Keratinocyte (primary cell): Measurements from ENCODE around the gene ASB8. TPM values are rescaled to one million over a fixed set of nuclear protein-coding genes. Genes with fewer than 3 reads are reported as not detected.

ENCODE experiments used
- DNase-seq: peaks from one replicate; pipeline ENCODE4 v3.0.0-alpha.2; 2011; ENCODE audit warnings: low read depth, missing footprints, low spot score
- FAIRE-seq: peaks from 2 replicates; lab custom pipeline; 2011; peaks lifted over from hg19 to GRCh38; lab: Jason Lieb, UNC
- H2AFZ ChIP-seq: 2 replicates; pipeline ENCODE4 v1.6.0; 2012; ENCODE audit warnings: low read length, control low read depth, inconsistent platforms; ENCODE audit not compliant: control insufficient read depth
- H3K27ac ChIP-seq: 2 replicates; pipeline ENCODE4 v1.5.1; 2011; ENCODE audit warnings: low read length; ENCODE audit not compliant: control insufficient read depth, insufficient read depth
- H3K27me3 ChIP-seq: 3 replicates; pipeline ENCODE4 v1.6.0; 2011; ENCODE audit warnings: low read length; ENCODE audit not compliant: control insufficient read depth, insufficient read depth; ENCODE audit errors: extremely low read depth
- H3K36me3 ChIP-seq, 2 experiments: 2 replicates in 1 of 2; 3 replicates in 1 of 2; pipeline ENCODE4 v1.5.1; 2011; ENCODE audit warnings: low read length in 2 of 2, mild to moderate bottlenecking in 1 of 2; ENCODE audit not compliant: control insufficient read depth in 2 of 2, insufficient read depth in 2 of 2; ENCODE audit errors: extremely low read depth in 1 of 2
- H3K4me1 ChIP-seq: 3 replicates; pipeline ENCODE4 v1.5.1; 2011; ENCODE audit warnings: low read length; ENCODE audit not compliant: control insufficient read depth, insufficient read depth; ENCODE audit errors: extremely low read depth
- H3K4me2 ChIP-seq: 3 replicates; pipeline ENCODE4 v1.6.0; 2011; ENCODE audit warnings: low read depth, low read length; ENCODE audit not compliant: control insufficient read depth, insufficient read depth; ENCODE audit errors: extremely low read depth
- H3K4me3 ChIP-seq, 3 experiments: fragments of 200-600 bp in 1 of 3; sonication (generic) in 1 of 3; 2 replicates in 2 of 3; 3 replicates in 1 of 3; pipeline ENCODE4 v1.5.1; 2011 to 2016; ENCODE audit warnings: low read length in 3 of 3, mild to moderate bottlenecking in 3 of 3, control low read depth in 2 of 3, inconsistent platforms in 1 of 3, low read depth in 1 of 3, mixed read lengths in 1 of 3, mixed run types in 1 of 3, moderate library complexity in 1 of 3; ENCODE audit not compliant: control insufficient read depth in 2 of 3, insufficient read depth in 2 of 3; ENCODE audit errors: extremely low read depth in 1 of 3
- H3K79me2 ChIP-seq: 2 replicates; pipeline ENCODE4 v1.6.0; 2012; ENCODE audit warnings: low read length; ENCODE audit not compliant: control insufficient read depth, insufficient read depth
- H3K9ac ChIP-seq: 3 replicates; pipeline ENCODE4 v1.6.0; 2011; ENCODE audit warnings: low read length; ENCODE audit not compliant: control insufficient read depth, insufficient read depth; ENCODE audit errors: extremely low read depth
- H3K9me1 ChIP-seq: 3 replicates; pipeline ENCODE4 v1.6.0; 2011; ENCODE audit warnings: low read length; ENCODE audit not compliant: control insufficient read depth, insufficient read depth; ENCODE audit errors: extremely low read depth
- H3K9me3 ChIP-seq: 2 replicates; pipeline ENCODE4 v1.5.1; 2012; ENCODE audit warnings: low read depth, low read length; ENCODE audit not compliant: control insufficient read depth
- H4K20me1 ChIP-seq: 3 replicates; pipeline ENCODE4 v1.6.0; 2011; ENCODE audit warnings: low read length; ENCODE audit not compliant: control insufficient read depth, insufficient read depth; ENCODE audit errors: extremely low read depth
- EZH2 ChIP-seq: IDR thresholded peaks from one replicate; pipeline ENCODE4 v1.6.1; 2012; ENCODE audit warnings: inconsistent platforms, mild to moderate bottlenecking, low read length, moderate library complexity
- dilution Hi-C: fragments of 300-500 bp; cut with MboI; formaldehyde crosslinking; loops from one replicate; pipeline ENCODE4 v1.7.0; 2020; ENCODE audit warnings: low sequenced_read_pairs; ENCODE audit not compliant: extremely low pct_ligation_motif_present
- polyA plus RNA-seq, 5 experiments: library from polyadenylated mRNA; depleted of rRNA in 3 of 5; stranded (reverse) in 3 of 5; stranded (forward) in 1 of 5; unstranded in 1 of 5; fragments of >200 nt; gene quantifications; 1 replicate in 1 of 5; 2 replicates in 3 of 5; 3 replicates in 1 of 5; pipeline versions ENCODE4 v1.2.1 to v1.2.3, GENCODE V29; 2011 to 2012; ENCODE audit warnings: missing spikeins in 2 of 5, low read depth in 1 of 5, low replicate concordance in 1 of 5
- TF ChIP-seq, protein P1 (sequence below), 3 experiments: IDR thresholded peaks in 1 of 3; conservative IDR thresholded peaks in 1 of 3; optimal IDR thresholded peaks in 1 of 3; 2 replicates in 2 of 3; 3 replicates in 1 of 3; pipeline versions ENCODE3 to v1.5.1; 2011; ENCODE audit warnings: low read length in 3 of 3, mild to moderate bottlenecking in 3 of 3, moderate library complexity in 2 of 3, control low read depth in 1 of 3, inconsistent platforms in 1 of 3; ENCODE audit not compliant: insufficient read depth in 2 of 3; ENCODE audit errors: extremely low read depth in 1 of 3

ASB8 gene
- polyA plus RNA-seq, 1 donor (not counting 4 experiments of a cell fraction or from before 2014, with no cell fraction given), result 18.4 TPM

DNA sequence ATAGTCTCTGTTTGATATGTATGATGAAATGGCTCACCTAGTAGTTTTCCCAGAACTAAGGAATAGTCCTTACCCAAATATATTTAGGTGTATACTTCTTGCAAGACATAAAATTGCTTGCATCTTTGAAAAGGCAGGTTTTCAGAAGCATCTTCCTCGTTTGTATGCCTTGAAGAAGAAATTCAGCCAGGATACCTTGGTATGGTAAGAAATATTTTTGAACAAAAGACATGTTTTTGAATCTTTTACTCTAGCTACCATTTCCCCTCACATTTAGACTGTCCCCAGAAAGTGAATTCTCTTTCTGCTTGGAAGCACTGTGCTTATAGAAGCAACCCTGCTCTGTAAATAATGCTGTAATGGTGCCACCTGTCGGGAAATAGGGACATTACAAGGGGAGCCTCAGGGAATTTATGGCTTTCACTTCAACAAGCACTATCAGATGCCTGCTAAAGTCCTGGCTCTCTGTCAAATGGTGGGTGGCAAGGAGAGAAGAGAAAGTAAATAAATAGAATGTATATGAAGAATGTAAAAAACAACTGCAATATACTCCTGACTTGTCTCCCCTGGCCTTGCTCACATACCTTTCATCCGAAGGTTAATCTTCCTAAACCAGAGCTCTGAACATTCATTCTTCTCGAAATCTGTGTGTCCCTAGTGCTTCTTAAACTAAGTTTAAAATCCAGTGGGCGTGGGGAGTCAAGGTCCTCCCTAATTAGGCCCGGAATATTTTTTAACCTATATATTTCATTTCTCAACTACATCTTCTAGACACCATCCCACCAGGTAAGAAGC, 32.2 kb upstream of the ASB8 start:
- peaks cover 10% of the 10 kb centered on the region for H3K4me1 ChIP-seq
- no peaks in the 10 kb centered on the region for H3K9me1 ChIP-seq
- H3K27ac ChIP-seq, result no peak overlapping the region
- H3K9ac ChIP-seq, result no peak overlapping the region
- no peaks in the 10 kb centered on the region for H3K9me3 ChIP-seq
- no peaks in the 10 kb centered on the region for H3K36me3 ChIP-seq
- H4K20me1 ChIP-seq, result no peaks in the 10 kb centered on the region
- peaks cover 21% of the 10 kb centered on the region for H3K27me3 ChIP-seq
- DNase-seq, result peak; percentile 44
- dilution Hi-C loops, result no loop called here
- H3K4me2 ChIP-seq, result peak overlapping the region; percentile 15
- no peak overlapping the region for H2AFZ ChIP-seq
- peak; percentile 75 for FAIRE-seq
- H3K4me3 ChIP-seq, result no peak overlapping the region
- TF ChIP-seq, protein P1, sequence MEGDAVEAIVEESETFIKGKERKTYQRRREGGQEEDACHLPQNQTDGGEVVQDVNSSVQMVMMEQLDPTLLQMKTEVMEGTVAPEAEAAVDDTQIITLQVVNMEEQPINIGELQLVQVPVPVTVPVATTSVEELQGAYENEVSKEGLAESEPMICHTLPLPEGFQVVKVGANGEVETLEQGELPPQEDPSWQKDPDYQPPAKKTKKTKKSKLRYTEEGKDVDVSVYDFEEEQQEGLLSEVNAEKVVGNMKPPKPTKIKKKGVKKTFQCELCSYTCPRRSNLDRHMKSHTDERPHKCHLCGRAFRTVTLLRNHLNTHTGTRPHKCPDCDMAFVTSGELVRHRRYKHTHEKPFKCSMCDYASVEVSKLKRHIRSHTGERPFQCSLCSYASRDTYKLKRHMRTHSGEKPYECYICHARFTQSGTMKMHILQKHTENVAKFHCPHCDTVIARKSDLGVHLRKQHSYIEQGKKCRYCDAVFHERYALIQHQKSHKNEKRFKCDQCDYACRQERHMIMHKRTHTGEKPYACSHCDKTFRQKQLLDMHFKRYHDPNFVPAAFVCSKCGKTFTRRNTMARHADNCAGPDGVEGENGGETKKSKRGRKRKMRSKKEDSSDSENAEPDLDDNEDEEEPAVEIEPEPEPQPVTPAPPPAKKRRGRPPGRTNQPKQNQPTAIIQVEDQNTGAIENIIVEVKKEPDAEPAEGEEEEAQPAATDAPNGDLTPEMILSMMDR (optimal IDR thresholded peaks at IDR 0.05 in 1 of 3, IDR thresholded peaks at IDR 0.05 in 1 of 3, conservative IDR thresholded peaks at IDR 0.05 in 1 of 3; ENCODE audit: extremely low read depth in 1 of 3, insufficient read depth in 2 of 3, low read length in 3 of 3), result peak; percentile 65 to 79 (median 75)
- no peak for TF ChIP-seq EZH2
- H3K79me2 ChIP-seq, result no peaks in the 10 kb centered on the region

DNA sequence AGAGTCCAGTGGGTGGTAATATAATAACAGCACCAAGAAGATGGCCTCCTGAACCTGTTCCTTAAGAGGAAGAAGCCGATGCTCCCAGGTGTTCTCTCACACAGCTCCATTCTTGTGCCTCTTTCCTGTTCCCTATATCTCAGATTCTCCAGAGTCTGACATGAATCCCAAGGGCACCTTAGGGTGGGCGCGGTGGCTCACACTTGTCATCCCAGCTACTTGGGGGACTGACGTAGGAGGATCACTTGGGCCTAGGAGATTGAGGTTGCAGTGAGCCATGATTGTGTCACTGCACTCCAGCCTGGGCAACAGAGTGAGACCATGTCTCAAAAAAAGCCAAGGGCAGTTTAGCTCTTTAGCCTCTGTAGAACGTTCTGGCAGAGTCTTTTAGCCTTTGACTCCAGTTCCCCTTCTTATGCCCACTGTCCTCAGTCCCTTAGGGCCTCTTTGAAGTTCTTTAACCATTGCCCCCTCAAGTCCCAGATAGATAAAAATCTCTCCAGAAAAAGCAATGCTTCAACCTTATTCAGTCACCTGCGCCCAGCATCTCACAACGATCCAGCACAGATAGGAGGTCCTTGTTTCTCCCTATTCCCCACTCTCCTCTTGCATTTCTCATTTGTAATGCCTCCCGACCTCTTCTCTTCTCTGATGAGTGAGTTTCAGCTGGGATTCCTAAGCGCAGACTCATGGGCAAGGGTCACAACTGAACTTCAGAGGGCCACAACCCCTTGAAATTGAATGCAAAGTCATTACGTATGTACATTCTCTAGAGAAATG, 30.8 kb upstream of the ASB8 start:
- Histone ChIP-seq H3K4me3 (no peak overlapping the region), H3K79me2 (no peaks in the 10 kb centered on the region), H3K36me3 (no peaks in the 10 kb centered on the region), H3K9me3 (no peaks in the 10 kb centered on the region), H3K9me1 (no peaks in the 10 kb centered on the region), H3K9ac (no peak overlapping the region), H3K4me1 (peaks cover 14% of the 10 kb centered on the region), H3K27me3 (peaks cover 35% of the 10 kb centered on the region), H3K4me2 (no peak overlapping the region), H2AFZ (no peak overlapping the region), H4K20me1 (no peaks in the 10 kb centered on the region), H3K27ac (no peak overlapping the region)
- dilution Hi-C loops, result no loop called here
- FAIRE-seq (no peak), DNase-seq (no peak)
- TF ChIP-seq, protein P1 (optimal IDR thresholded peaks at IDR 0.05 in 1 of 3, IDR thresholded peaks at IDR 0.05 in 1 of 3, conservative IDR thresholded peaks at IDR 0.05 in 1 of 3; ENCODE audit: extremely low read depth in 1 of 3, insufficient read depth in 2 of 3, low read length in 3 of 3), result no peak
- no peak for TF ChIP-seq EZH2
